KMS-11 (cell line): ENCODE results near the gene C11orf58.

Experiments
- H2AFZ ChIP-seq: fragments of 200-600 bp; sonication (generic); 2 replicates; pipeline ENCODE4 v1.6.1; 2016; ENCODE audit warnings: antibody characterized with exemption, mixed run types, low read depth
- H3K27ac ChIP-seq: fragments of 200-600 bp; sonication (generic); 2 replicates; pipeline ENCODE4 v1.6.1; 2016; ENCODE audit warnings: mild to moderate bottlenecking, mixed run types
- H3K27me3 ChIP-seq: fragments of 200-600 bp; sonication (generic); 2 replicates; pipeline ENCODE4 v1.6.1; 2017; ENCODE audit warnings: mild to moderate bottlenecking, low read depth, mixed run types, moderate library complexity; ENCODE audit not compliant: insufficient read depth
- H3K36me3 ChIP-seq: fragments of 200-600 bp; sonication (generic); 2 replicates; pipeline ENCODE4 v1.6.1; 2017; ENCODE audit warnings: mild to moderate bottlenecking, mixed run types; ENCODE audit not compliant: insufficient read depth
- H3K4me1 ChIP-seq: fragments of 200-600 bp; sonication (generic); 2 replicates; pipeline ENCODE4 v1.6.1; 2016; ENCODE audit warnings: mild to moderate bottlenecking, low read depth, mixed run types; ENCODE audit not compliant: poor library complexity, severe bottlenecking
- H3K4me2 ChIP-seq: fragments of 200-600 bp; sonication (generic); 2 replicates; pipeline ENCODE4 v1.7.0; 2016; ENCODE audit warnings: mild to moderate bottlenecking, mixed run types
- H3K4me3 ChIP-seq: fragments of 200-600 bp; sonication (generic); IDR thresholded peaks from 2 replicates; pipeline ENCODE4 v1.6.1; 2017; ENCODE audit warnings: low read depth, low read length, mixed read lengths; ENCODE audit not compliant: insufficient read depth
- H3K79me2 ChIP-seq: fragments of 200-600 bp; sonication (generic); 2 replicates; pipeline ENCODE4 v1.6.1; 2016; ENCODE audit warnings: low read depth, mixed run types; ENCODE audit not compliant: insufficient read depth
- H3K9ac ChIP-seq: fragments of 200-600 bp; sonication (generic); 2 replicates; pipeline ENCODE4 v1.6.1; 2016; ENCODE audit warnings: mild to moderate bottlenecking, mixed run types
- H4K20me1 ChIP-seq: fragments of 200-600 bp; sonication (generic); 2 replicates; pipeline ENCODE4 v1.6.1; 2016; ENCODE audit warnings: mild to moderate bottlenecking, mixed run types; ENCODE audit not compliant: insufficient read depth
- CTCF ChIP-seq: fragments of 200-600 bp; sonication (generic); conservative IDR thresholded peaks from 2 replicates; pipeline ENCODE4 v1.6.1; 2017; ENCODE audit warnings: low read depth, mild to moderate bottlenecking, antibody characterized with exemption, low read length, moderate library complexity, mixed read lengths

Gene C11orf58

GRCh38 chr11:16741473-16741872 lies 3.0 kb downstream of the C11orf58 start:
- Histone ChIP-seq H4K20me1 (no peaks in the 10 kb centered on the region), H3K36me3 (no peaks in the 10 kb centered on the region), H3K9ac (no peak overlapping the region), H3K27me3 (no peaks in the 10 kb centered on the region), H3K4me2 (no peak overlapping the region), H3K27ac (no peak overlapping the region), H3K4me1 (peaks cover 22% of the 10 kb centered on the region), H3K79me2 (peaks cover 52% of the 10 kb centered on the region), H3K4me3 (no peak overlapping the region), H2AFZ (no peak overlapping the region)
- TF ChIP-seq CTCF = no peak

GRCh38 chr11:16743478-16743877 lies 5.0 kb downstream of the C11orf58 start:
- H3K27ac ChIP-seq = no peak overlapping the region
- H4K20me1 ChIP-seq = no peaks in the 10 kb centered on the region
- no peak overlapping the region for H3K4me3 ChIP-seq
- H3K9ac ChIP-seq = no peak overlapping the region
- TF ChIP-seq CTCF = no peak
- H3K4me2 ChIP-seq = no peak overlapping the region
- H3K27me3 ChIP-seq = no peaks in the 10 kb centered on the region
- H3K79me2 ChIP-seq = peaks cover 51% of the 10 kb centered on the region
- H3K4me1 ChIP-seq = peaks cover 17% of the 10 kb centered on the region
- no peaks in the 10 kb centered on the region for H3K36me3 ChIP-seq
- no peak overlapping the region for H2AFZ ChIP-seq

GRCh38 chr11:16744128-16744725 lies 5.8 kb downstream of the C11orf58 start:
- H3K36me3 ChIP-seq = peaks cover 2% of the 10 kb centered on the region; the same call in 1 of the 2 replicates

GRCh38 chr11:16745950-16746605 lies 7.6 kb downstream of the C11orf58 start:
- Histone ChIP-seq H2AFZ (no peak overlapping the region), H3K4me2 (no peak overlapping the region), H3K9ac (no peak overlapping the region), H3K4me1 (peaks cover 5% of the 10 kb centered on the region), H3K36me3 (peaks cover 5% of the 10 kb centered on the region; the same call in 1 of the 2 replicates), H3K4me3 (no peak overlapping the region), H3K79me2 (peaks cover 29% of the 10 kb centered on the region), H4K20me1 (no peaks in the 10 kb centered on the region), H3K27me3 (no peaks in the 10 kb centered on the region), H3K27ac (no peak overlapping the region)
- TF ChIP-seq CTCF = no peak

More at GRCh38 chr11:16744128-16744725, 5.8 kb downstream of the C11orf58 start:
- no peaks in the 10 kb centered on the region for H3K27me3 ChIP-seq
- no peak overlapping the region for H3K27ac ChIP-seq
- no peak overlapping the region for H3K4me3 ChIP-seq
- H4K20me1 ChIP-seq = no peaks in the 10 kb centered on the region
- H3K4me2 ChIP-seq = no peak overlapping the region
- H3K4me1 ChIP-seq = peaks cover 17% of the 10 kb centered on the region
- no peak for TF ChIP-seq CTCF
- no peak overlapping the region for H2AFZ ChIP-seq
- H3K9ac ChIP-seq = no peak overlapping the region
- H3K79me2 ChIP-seq = peaks cover 43% of the 10 kb centered on the region
